Hepatocyte (in vitro differentiated cells): ENCODE results near the gene CTBP1.

ENCODE experiments used
- EZH2 ChIP-seq: fragments of 200-600 bp; sonication (generic); IDR thresholded peaks from 2 replicates; pipeline ENCODE4 v1.6.1; 2016; ENCODE audit warnings: antibody characterized with exemption, mild to moderate bottlenecking, borderline replicate concordance
- TF ChIP-seq, protein P1 (sequence below): fragments of 200-600 bp; sonication (generic); IDR thresholded peaks from 2 replicates; pipeline ENCODE4 v1.5.1; 2016; ENCODE audit warnings: antibody characterized with exemption, mild to moderate bottlenecking; ENCODE audit not compliant: poor library complexity

DNA sequence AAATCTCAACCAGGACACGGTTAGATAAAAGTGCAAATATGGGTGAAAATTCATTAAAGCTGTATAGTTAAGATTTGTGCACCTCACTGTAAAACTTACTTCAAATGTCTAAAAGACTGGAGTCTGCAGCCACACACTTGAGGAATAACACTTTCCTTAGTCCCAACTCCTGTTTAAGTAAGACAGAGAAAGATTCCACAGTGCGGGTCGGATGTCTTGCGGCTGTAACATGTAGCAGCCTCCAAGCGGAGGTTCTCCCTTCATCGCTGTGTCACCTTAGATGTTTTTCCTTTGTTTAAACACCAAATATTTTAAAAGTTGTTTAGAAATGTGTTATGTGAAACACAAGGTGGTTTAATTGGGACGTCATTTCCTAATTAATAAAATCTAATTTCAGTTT, 39.9 kb upstream of the CTBP1 start:
- TF ChIP-seq, protein P1, sequence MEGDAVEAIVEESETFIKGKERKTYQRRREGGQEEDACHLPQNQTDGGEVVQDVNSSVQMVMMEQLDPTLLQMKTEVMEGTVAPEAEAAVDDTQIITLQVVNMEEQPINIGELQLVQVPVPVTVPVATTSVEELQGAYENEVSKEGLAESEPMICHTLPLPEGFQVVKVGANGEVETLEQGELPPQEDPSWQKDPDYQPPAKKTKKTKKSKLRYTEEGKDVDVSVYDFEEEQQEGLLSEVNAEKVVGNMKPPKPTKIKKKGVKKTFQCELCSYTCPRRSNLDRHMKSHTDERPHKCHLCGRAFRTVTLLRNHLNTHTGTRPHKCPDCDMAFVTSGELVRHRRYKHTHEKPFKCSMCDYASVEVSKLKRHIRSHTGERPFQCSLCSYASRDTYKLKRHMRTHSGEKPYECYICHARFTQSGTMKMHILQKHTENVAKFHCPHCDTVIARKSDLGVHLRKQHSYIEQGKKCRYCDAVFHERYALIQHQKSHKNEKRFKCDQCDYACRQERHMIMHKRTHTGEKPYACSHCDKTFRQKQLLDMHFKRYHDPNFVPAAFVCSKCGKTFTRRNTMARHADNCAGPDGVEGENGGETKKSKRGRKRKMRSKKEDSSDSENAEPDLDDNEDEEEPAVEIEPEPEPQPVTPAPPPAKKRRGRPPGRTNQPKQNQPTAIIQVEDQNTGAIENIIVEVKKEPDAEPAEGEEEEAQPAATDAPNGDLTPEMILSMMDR, result no peak
- no peak for TF ChIP-seq EZH2
